T follicular helper cell (primary cell): ENCODE results near the gene SF3A2.

Experiments used
- DNase-seq: peaks from one replicate; pipeline ENCODE4 v3.0.0-alpha.2; 2020; ENCODE audit warnings: low read depth

SF3A2 gene

DNA sequence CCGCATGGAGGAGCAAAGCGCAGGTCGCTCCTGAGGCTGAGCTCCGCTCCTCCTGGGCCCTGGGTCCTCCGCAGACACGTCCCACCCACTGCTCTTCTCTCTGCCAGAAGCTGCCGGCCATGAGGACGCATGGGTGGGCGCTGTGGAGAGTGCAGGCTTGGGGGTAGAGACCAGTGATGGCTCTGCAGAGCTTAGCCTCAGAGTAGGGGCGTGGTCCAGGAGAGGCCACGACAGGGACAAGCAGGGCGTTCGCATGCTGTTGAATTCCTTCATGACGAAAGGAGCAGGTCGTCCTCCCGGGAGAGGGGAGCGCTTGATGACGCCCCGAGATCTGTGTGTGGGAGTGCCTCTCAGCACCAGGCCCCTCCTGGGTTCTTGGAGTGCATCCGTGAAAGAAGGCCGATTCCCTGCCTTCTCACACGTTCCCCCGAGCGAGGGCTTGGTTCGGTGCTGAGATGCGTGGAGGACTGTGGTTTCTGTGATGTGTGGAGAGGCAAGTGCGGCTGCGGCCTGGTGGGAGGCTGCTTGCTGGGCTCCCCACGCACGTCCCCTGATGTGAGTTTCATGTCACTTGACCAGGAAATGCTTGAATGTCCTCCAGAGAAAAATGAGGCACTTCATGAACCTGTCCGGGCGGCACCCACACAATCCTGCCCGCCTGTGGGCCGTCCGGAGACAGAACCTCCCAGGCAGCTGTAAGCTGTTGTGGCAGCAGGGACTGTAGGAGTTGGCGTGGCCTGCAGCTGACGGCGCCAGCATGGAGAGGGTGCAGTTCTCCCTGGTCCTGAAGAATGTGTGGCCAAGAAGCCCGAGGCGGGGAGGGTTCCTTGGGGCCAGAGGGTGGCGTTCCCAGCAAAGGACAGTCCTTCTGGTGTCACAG lies 4.5 kb downstream of the SF3A2 start:
- DNase-seq: no peak

DNA sequence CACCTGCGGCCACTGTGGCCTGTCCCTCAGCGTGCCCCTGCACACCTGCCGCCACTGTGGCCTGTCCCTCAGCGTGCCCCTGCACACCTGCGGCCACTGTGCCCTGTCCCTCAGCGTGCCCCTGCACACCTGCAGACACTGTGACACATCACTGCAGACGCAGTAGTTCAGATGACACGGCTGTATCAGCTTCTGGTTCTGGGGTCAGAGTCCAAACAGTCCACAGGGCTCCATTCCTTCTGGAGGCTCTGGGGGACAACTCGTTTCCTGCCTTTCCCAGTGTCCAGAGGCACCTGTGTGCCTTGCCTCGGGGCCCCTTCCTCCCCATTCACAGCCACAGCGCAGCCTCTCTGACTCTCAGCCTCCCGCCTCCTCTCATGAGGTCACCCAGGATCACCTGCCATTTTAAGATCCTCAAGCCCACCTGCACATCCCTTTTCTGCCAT lies 5.5 kb downstream of the SF3A2 start:
- DNase-seq: no peak

DNA sequence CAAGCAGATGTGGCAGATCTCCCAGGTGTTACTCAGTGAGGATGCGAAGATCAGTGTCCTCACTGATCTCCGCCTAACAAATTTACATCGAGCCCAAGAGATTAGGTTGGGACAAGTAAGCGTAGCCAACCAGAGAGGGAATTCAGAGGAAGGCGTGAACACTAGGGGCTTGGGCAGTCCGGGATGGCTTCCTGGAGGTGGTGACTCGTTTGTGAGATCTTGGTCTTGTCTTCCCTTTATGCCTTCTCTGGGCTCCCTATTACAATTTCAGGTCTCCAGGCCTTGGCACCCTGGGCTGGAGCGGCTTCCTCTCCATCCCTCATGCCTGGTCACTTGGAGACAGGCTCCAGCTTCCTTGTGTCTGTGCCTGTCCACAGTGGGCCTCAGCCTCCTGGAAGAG lies 6.2 kb downstream of the SF3A2 start:
- no peak for DNase-seq

DNA sequence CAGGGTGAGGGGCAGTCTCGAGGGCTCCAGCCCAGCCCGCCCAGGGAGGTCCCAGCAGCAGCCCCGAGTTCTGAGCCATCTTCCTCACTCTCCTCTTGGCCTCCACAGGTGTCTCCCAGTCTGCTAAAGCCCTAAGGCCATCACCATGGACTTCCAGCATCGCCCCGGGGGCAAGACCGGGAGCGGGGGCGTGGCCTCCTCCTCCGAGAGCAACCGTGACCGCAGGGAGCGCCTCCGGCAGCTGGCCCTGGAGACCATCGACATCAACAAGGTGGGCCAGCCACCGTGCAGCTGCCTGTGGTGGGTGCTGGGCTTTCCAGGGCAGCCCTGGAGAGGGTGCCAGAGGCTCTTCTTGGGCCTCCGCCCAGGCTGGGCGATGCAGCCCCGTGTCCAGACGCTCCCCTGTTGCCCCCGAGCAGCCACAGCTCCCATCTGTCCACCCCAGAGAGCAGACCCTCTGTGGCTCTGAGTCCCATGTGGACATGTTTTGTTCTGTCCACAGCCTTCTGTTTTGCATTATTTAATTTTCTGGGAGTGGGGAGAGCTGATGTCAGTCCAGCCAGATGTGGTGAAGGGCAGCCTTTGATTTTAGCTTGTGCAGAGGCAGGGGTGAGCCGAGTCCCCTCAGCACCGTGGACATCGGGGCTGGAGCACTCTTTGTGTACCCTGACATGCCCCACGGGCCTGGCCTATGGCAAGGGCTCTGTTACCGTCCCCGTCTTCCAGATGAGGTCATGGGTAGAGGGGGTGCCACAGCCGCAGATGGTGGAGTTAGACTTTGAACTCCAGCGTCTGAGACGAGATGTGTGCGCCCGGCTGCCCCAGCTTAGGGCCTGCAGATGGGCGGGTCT lies 6.9 kb downstream of the SF3A2 start:
- no peak for DNase-seq

DNA sequence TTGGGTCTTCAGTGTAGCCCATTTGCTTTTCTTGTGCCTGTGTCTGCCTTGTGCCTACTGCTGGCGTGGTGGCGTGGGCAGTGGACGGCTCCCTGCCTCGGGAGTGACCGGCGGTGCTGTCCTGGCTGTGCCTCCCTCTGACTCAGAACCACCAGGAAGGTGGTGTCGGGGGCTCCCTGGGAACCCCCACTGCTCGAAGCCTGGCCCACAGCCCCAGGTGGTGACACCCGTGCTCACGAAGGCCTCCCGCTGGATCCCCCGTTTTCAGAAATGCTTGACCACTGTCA lies 7.4 kb downstream of the SF3A2 start:
- no peak for DNase-seq

DNA sequence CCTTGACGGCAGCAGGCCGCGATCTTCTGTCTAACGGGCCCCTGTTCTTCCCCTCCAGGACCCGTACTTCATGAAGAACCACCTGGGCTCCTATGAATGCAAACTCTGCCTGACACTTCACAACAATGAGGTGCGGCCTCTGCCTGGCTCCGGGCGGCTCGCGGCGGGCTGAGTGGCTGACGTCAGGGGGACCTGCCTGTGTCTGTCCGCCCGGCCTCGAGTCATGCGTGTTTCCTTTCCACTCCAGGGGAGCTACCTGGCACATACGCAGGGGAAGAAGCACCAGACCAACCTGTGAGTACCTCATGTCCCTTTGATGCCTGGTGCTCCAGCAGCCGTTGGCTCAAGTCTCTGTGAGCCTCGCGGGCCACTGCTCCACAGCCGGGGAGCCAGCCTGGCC lies 7.9 kb downstream of the SF3A2 start:
- no peak for DNase-seq

DNA sequence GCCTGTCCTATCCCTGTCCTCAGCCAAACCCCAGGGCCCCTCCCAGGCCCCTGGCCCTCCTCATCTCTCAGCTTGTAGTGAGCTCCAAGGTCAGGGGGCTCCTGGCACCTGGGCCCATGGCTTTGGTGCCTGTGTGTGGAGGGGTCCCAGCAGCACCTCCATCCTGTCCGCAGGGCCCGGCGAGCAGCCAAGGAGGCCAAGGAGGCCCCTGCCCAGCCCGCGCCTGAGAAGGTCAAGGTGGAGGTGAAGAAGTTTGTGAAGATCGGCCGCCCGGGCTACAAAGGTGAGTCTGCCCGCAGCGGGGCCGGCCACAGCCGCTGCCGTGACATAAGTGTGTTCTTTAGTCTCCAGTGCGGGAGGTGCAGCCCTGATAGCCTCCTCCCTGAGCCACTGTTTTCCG lies 8.6 kb downstream of the SF3A2 start:
- DNase-seq: no peak

DNA sequence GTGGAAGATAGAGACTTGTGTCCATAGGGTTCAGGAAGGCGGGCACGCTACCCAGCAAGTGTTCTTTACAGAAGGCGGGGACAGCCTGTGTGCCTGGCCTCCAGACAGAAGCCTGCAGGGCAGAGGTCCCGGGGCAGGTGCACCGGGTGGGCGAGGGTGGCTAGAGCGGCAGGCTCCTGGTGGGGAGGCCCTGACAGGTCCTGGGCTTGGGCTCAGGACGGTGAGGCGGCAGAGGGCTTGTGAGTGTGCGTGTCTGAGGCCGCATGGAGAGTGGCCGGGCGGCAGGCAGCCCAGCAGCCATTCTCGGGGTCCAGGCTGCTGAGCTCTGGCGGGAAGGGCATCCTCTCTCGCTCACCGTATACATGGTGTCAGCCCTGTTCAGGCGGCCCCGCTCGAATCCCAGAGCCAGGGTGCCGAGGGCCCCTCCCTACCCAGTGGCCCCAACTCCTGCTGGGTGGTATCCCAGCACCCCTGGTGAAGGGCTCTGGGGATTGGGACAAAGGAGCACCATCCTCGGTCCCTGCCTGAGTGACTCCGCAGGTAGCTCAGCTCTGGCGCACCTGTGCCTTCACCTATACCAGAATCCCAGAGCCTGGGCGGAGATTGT lies 9.5 kb downstream of the SF3A2 start:
- no peak for DNase-seq

DNA sequence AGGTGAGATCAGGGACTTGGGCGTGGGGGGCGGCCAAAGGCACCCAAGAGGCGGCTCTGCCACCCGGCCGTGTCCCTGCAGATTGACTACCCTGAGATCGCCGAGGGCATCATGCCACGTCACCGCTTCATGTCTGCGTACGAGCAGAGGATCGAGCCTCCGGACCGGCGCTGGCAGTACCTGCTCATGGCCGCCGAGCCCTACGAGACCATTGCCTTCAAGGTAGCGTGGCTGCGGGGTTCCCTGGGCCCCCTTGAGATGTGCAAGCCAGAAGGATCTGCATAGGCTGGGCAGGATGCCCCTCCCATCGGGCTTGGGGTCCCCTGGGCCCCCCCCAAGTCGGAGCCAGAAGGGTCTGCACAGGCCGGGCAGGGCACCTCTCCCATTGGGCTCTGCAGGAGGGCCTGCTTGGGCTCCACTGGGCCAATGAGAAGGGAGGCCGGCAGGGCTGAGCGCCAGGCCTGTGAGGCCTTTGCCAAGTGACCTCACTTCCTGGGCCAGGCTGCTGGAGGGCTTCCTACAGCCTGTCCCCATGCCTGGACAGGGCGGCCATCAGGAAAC lies 10.3 kb downstream of the SF3A2 start:
- no peak for DNase-seq

DNA sequence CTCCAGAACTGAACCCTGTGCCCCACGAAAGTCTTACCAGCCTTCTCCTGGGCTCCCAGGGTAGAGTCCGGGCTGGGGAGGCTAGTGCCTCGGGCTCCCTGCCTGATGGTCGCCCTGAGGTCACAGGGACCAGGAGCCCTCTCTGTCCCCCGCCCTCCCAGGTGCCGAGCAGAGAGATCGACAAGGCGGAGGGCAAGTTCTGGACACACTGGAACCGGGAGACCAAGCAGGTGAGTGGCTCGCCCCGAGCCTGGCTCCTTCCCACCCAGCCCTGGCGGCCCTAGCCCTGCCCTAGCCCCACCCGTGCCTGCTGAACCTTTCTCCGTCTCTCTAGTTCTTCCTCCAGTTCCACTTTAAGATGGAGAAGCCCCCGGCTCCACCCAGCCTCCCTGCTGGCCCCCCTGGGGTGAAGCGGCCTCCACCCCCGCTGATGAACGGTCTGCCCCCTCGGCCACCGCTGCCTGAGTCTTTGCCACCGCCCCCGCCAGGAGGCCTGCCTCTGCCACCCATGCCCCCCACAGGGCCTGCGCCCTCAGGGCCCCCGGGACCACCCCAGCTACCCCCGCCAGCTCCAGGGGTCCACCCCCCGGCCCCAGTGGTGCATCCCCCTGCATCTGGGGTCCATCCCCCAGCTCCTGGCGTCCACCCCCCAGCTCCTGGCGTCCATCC lies 10.9 kb downstream of the SF3A2 start:
- DNase-seq: no peak

DNA sequence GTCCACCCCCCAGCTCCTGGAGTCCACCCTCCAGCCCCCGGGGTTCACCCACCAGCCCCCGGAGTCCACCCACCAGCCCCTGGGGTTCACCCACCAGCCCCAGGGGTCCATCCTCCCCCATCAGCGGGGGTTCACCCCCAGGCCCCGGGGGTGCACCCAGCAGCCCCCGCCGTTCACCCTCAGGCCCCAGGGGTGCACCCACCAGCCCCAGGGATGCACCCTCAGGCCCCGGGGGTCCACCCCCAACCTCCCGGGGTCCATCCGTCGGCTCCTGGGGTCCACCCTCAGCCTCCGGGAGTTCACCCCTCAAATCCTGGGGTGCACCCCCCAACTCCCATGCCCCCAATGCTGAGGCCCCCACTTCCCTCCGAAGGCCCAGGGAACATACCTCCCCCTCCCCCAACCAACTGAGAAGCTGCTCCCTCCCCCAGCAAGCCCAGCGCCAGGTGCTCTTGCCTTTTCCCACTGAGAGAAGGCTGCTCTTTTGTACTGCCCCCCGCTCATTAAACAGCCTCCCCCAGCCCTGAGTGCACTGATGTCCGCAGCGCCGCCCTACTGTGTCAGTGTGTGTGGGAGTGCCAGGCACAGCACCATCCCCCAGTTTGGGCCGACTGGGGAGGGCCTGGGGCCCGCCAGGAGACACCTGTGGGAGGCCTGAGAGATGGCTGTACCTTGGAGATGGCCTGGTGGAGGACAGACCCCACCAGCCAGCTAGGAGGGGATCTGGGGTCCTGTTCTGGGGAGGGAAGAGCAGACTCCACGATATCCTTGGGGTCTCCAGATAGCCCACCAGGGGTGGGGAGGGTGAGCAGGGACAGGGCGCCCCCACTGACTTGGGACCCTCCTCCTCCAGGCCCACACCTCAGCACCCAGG lies 11.7 kb downstream of the SF3A2 start:
- no peak for DNase-seq

DNA sequence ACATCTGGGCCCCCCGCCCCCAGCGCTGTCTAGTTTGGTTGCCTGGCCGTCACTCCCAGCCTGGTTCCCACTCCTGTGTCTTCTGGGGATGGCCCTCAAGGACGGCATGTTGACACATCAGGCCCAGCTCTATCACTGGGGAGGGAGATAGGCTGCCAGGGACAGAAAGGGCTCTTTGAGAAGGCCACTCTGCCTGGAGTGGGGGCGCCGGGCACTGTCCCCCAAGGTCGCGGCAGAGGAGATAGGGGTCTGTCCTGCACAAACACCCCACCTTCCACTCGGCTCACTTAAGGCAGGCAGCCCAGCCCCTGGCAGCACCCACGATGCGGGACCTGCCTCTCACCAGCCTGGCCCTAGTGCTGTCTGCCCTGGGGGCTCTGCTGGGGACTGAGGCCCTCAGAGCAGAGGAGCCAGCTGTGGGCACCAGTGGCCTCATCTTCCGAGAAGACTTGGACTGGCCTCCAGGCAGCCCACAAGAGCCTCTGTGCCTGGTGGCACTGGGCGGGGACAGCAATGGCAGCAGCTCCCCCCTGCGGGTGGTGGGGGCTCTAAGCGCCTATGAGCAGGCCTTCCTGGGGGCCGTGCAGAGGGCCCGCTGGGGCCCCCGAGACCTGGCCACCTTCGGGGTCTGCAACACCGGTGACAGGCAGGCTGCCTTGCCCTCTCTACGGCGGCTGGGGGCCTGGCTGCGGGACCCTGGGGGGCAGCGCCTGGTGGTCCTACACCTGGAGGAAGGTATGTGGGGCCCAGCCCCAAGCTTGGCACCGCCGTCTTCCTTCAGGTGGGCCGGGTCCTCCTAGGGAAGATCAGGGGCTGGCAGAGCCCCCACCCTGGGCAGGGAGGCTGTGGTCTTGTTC lies 12.6 kb downstream of the SF3A2 start, which contains the start of gene AMH:
TSS of gene AMH (plus strand) at position 314 of the 857 bp plus-strand sequence. CDS start at position 324, 10 bp downstream.
- no peak for DNase-seq

DNA sequence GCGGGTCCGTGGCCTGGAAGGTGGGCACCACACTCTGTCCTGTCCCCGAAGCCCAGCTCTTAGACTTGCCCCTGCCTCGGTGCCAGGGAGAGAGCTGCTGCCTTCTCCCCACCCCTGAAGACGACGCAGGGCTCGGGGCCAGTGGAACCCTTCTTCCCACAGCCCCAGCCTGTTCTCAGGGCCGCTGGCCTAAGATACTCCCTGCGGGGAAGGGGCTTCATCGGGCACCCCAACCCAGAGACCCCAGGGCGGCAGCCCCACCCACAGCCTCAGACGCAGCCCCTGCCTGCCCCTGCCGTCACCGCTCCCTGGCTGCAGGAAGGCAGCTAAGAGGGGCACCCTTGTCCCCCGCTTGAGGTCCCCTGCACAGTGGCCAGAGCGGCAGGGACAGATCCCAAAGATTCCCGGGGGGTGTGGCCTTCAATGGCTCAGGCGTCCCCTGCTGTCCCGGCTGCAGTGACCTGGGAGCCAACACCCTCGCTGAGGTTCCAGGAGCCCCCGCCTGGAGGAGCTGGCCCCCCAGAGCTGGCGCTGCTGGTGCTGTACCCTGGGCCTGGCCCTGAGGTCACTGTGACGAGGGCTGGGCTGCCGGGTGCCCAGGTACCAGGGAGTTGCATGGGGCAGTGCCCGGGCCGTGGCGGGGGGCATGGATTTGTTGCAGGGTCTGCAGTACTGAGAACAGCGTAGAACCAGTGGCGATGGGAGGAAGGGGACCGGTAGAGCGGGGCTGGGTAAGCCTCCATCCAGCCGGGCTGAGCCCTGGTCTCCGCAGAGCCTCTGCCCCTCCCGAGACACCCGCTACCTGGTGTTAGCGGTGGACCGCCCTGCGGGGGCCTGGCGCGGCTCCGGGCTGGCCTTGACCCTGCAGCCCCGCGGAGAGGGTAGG lies 13.5 kb downstream of the SF3A2 start:
- no peak for DNase-seq

DNA sequence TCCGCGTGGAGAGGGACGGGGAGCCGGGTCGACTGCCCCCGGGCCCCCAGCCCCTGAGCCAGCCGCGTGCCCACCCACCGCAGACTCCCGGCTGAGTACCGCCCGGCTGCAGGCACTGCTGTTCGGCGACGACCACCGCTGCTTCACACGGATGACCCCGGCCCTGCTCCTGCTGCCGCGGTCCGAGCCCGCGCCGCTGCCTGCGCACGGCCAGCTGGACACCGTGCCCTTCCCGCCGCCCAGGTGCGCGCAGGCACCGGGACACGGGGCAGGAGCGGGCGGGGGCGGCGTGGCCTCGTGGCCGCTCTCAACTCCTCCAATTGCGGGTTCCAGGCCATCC lies 14.1 kb downstream of the SF3A2 start:
- DNase-seq: no peak

DNA sequence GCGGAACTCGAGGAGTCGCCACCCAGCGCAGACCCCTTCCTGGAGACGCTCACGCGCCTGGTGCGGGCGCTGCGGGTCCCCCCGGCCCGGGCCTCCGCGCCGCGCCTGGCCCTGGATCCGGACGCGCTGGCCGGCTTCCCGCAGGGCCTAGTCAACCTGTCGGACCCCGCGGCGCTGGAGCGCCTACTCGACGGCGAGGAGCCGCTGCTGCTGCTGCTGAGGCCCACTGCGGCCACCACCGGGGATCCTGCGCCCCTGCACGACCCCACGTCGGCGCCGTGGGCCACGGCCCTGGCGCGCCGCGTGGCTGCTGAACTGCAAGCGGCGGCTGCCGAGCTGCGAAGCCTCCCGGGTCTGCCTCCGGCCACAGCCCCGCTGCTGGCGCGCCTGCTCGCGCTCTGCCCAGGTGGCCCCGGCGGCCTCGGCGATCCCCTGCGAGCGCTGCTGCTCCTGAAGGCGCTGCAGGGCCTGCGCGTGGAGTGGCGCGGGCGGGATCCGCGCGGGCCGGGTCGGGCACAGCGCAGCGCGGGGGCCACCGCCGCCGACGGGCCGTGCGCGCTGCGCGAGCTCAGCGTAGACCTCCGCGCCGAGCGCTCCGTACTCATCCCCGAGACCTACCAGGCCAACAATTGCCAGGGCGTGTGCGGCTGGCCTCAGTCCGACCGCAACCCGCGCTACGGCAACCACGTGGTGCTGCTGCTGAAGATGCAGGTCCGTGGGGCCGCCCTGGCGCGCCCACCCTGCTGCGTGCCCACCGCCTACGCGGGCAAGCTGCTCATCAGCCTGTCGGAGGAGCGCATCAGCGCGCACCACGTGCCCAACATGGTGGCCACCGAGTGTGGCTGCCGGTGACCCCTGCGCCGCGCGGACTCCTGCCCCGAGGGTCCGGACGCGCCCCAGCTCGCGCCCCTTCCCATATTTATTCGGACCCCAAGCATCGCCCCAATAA lies 14.8 kb downstream of the SF3A2 start:
- no peak for DNase-seq

DNA sequence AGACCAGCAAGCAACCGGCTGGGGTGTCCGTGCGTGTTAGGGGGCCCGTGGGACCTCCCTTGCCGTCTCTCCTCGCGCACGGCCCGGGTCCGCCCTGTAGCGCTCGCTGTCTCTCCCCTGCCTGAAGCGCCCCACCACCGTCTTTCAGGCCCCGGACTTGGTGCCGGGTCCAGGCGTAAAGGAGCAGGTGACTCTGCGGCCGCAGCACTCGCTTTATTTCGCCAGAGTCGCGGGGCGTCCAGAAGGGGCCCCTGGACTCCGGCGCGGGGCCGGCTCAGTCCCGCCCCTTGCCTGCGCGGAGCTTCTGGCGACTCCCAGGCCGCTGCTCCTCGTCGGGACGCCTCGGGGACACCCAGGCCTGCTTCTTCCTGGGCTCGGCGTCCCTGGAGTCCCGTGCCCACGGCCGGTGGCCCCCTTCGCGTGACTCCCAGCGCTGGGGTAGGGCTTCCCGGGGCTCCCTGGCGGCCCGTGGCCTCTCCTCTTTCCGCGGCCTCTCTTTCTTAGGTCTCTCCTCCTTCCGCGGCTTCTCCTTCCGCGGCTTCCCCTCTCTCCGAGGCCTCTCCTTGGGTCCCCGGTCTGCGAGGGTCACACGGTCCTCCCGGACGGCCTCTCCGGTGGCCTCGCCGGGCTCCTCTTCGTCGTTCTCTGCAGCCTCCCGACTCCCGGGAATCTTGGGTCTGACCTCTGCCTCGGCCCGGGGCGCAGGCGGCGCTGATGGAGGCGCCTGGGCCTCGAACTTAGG lies 15.6 kb downstream of the SF3A2 start:
- DNase-seq: no peak

DNA sequence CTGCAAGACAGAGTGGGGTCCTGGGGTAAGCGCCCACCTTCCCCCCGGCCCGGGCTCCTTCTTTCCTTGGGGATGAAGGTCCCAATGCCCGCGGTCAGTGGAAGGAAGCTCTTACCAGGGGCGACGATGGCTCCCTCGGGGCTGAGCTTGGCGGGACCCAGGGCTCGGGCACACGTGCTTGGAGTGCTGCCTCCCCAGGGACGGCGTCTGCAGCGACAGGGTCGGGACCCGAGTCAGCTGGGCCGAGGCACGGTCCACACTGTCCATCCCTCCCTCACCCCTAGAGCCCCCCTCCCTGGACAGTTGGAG lies 16.1 kb downstream of the SF3A2 start:
- no peak for DNase-seq
